Epithelial cell of esophagus (primary cell): Measurements from ENCODE around the gene CBLN3.

ENCODE experiments used
- DNase-seq: peaks from one replicate; pipeline ENCODE4 v3.0.0; 2010; ENCODE audit warnings: low read depth
- H3K4me3 ChIP-seq: 2 replicates; pipeline ENCODE4 v1.5.1; 2011; ENCODE audit warnings: mild to moderate bottlenecking, low read length, control low read depth
- TF ChIP-seq, protein P1 (sequence below): IDR thresholded peaks from 2 replicates; pipeline ENCODE4 v1.5.1; 2011; ENCODE audit warnings: low read depth, mild to moderate bottlenecking, low read length, control low read depth, inconsistent platforms; ENCODE audit not compliant: insufficient read depth; ENCODE audit errors: missing control alignments

The CBLN3 gene

DNA sequence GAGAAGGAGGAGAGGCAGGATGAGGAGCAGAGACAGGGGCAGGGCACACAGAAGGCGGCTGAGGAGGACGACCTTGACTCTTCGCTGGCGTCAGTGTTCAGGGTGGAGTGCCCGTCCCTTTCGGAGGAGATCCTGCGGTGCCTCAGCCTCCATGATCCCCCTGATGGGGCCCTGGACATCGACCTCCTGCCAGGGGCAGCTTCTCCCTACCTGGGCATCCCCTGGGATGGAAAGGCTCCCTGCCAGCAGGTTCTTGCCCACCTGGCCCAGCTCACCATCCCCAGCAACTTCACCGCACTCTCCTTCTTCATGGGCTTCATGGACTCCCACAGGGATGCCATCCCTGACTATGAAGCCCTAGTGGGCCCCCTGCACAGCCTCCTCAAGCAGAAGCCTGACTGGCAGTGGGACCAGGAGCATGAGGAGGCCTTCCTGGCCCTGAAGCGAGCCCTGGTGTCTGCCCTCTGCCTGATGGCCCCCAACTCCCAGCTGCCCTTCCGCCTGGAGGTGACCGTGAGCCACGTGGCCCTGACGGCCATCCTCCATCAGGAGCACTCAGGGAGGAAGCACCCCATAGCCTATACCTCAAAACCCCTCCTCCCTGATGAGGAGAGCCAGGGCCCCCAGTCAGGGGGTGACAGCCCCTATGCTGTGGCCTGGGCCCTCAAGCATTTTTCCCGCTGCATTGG is 14.6 kb downstream of the CBLN3 start:
- TF ChIP-seq, protein P1, sequence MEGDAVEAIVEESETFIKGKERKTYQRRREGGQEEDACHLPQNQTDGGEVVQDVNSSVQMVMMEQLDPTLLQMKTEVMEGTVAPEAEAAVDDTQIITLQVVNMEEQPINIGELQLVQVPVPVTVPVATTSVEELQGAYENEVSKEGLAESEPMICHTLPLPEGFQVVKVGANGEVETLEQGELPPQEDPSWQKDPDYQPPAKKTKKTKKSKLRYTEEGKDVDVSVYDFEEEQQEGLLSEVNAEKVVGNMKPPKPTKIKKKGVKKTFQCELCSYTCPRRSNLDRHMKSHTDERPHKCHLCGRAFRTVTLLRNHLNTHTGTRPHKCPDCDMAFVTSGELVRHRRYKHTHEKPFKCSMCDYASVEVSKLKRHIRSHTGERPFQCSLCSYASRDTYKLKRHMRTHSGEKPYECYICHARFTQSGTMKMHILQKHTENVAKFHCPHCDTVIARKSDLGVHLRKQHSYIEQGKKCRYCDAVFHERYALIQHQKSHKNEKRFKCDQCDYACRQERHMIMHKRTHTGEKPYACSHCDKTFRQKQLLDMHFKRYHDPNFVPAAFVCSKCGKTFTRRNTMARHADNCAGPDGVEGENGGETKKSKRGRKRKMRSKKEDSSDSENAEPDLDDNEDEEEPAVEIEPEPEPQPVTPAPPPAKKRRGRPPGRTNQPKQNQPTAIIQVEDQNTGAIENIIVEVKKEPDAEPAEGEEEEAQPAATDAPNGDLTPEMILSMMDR: no peak
- no peak for DNase-seq
- H3K4me3 ChIP-seq: no peak overlapping the region

GRCh38 chr14:24414077-24414476 is 15.4 kb downstream of the CBLN3 start:
- TF ChIP-seq, protein P1: no peak
- DNase-seq: no peak
- H3K4me3 ChIP-seq: no peak overlapping the region

DNA sequence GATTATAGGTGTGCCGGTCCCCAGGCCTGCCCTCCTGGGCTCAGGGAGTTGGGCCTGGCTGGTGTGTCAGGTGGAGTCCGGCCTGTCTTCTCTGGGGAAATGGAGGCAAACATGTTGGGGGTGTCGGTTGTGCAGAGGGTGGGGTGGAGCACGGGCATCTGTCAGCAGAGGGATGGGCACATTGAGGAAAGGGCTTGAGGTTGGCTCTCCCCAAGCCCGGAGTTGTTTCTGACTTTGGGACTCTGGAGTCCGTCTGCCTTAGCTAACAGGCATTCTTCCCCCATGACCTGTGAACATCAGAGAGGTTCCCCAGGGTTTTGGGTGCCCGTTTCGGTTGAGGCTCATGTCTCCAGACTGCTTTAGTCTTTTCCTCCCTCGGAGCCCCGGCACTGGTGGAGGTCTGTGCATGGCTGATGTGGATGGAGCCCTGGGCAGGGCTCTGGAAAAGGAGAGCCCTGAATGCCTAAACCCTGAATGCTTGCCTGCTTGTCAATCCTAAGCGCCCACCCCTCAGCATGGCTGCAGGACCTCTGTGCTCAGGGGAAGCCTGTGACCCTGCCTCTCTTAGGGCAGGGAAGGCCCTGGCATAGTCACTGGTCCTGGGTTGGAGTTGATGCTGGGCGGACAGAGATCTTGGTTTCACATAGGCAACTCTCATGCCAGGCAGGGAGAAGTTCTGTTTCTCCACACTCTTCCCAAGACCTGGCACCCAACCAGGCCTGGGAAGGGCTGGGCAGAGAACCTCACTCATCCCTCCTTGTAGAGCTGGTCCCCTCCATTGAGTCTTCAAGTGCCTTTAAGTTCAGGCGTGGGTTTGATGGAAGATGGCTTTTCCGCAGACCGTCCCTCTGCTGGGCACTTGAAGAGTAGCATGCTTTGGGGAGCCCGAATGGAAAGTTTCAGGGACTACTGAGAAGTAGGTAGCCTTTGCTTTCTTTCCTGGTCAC is 17.8 kb downstream of the CBLN3 start:
- TF ChIP-seq, protein P1: peak; percentile 82
- DNase-seq: peak; percentile 67
- H3K4me3 ChIP-seq: no peak overlapping the region

DNA sequence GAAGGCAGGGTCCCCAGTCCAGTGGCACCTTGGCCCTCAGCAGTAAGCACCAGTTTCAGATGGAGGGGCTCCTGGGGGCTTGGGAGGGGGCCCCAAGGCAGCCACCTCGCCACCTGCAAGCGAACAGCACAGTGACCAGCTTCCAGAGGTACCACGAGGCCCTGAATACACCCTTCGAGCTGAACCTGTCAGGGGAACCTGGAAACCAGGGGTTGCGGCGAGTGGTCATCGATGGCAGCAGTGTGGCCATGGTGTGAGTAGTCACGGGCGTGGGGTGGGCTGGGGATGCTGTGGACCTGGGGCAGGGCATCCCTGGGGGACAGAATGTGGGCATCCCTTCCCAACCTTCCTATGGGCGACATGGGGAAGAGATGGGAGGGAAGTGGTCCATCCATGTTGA is 19.5 kb downstream of the CBLN3 start:
- TF ChIP-seq, protein P1: no peak
- no peak overlapping the region for H3K4me3 ChIP-seq
- no peak for DNase-seq

GRCh38 chr14:24409192-24409591 is 20.3 kb downstream of the CBLN3 start:
- no peak overlapping the region for H3K4me3 ChIP-seq
- TF ChIP-seq, protein P1: no peak
- DNase-seq: no peak

- H3K4me3 ChIP-seq: no peak overlapping the region
- TF ChIP-seq, protein P1: no peak
- no peak for DNase-seq
Measured at GRCh38 chr14:24408764-24409163, 20.7 kb downstream of the CBLN3 start.
